NCI-H2196 treated with DMSO at 0.1 percent for 48 hours (cell line): ENCODE data around the gene MAP2K5.

Experiments used
- DNase-seq: peaks from one replicate; lab custom pipeline; 2025; ENCODE audit not compliant: unreplicated experiment; lab: John Stamatoyannopoulos, UW

Gene MAP2K5

DNA sequence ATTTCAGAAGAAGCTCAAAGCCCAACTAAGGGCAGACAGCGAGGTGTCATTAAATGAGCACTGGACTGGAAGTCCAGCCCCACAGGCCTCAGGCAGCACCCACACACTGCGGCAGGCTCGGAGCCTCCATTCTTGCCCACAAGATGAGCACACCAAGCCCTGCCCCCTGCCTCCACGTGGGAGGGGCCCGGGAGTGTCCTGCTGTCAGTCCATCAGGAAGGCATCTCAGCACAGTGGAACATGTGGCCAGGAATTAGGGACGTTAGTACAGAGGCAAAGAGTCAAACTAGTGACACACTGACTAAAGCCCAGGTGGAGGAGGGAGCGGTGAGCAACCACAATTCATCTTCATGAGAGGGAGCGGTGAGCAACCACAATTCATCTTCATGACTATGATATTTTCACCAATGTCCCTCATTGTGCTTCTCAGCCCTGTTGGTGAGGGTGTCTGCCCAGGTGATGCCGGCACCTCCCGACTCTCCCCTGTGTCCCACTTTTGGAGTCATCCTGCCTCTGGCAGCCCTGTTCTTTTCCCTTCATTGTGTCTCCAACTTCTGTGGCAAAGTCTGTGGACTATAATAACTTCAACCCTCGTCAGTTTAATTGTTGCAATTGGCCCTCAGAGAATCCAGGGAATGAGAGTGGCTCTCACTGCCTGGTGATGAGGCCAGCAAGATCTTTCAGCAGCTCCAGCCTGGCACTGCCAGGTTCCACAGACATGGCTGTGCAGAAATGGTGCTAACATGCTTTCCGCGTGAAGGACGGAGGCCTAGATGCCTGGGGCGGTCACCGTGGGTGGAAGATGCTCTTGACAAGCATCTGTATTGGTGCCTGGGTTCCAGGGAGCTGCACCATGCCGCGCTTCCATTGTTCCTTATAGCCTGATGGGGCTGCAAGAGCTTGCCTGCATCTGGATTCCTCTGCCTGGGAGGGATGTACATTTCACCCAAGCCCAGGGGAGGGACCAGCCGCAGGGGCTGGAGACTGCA is 259.7 kb downstream of the MAP2K5 start:
- DNase-seq: no peak

GRCh38 chr15:67803299-67803698 is 260.8 kb downstream of the MAP2K5 start:
- no peak for DNase-seq

DNA sequence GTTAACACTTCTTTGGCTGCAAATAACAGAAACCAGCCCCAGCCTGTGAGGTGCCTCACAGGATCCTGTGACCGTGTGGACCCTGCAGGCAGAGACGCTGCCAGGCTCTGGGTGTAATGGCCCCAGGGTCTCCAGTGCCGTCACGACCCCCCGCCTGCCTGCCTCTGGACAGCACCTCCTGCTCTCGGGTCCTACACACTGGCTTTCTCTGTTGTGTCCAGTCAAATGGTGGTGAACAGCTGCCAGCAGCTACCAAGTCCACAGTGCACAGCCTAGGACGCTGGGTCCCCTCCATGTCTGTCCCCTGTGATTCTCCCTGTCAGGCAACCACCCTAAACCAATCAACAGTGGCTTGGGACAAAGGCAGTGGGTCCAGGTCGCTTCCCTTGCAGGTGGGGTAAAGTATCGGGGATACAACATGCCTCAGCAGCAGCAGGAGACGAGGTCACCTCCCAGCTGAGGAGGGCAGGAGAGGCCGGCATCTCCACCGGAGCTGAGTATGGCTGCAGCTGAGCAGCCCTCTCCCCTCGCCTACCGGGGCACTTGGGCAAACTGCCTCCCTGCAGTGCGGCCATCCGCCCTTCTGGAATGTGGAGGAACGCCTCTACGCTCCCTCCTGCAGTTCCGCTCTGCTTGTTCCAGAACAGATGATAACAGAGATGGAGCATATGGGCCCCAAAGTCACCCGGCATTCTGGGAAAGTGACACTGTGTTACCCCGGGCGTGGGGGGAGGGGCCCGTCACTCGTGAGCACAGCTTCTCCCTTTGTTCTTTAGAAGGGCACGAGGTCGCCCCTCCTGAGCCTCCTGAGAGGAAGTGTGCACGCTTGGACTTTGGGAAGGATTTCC is 261.7 kb downstream of the MAP2K5 start:
- no peak for DNase-seq

GRCh38 chr15:67805008-67805665 is 262.6 kb downstream of the MAP2K5 start:
- no peak for DNase-seq

DNA sequence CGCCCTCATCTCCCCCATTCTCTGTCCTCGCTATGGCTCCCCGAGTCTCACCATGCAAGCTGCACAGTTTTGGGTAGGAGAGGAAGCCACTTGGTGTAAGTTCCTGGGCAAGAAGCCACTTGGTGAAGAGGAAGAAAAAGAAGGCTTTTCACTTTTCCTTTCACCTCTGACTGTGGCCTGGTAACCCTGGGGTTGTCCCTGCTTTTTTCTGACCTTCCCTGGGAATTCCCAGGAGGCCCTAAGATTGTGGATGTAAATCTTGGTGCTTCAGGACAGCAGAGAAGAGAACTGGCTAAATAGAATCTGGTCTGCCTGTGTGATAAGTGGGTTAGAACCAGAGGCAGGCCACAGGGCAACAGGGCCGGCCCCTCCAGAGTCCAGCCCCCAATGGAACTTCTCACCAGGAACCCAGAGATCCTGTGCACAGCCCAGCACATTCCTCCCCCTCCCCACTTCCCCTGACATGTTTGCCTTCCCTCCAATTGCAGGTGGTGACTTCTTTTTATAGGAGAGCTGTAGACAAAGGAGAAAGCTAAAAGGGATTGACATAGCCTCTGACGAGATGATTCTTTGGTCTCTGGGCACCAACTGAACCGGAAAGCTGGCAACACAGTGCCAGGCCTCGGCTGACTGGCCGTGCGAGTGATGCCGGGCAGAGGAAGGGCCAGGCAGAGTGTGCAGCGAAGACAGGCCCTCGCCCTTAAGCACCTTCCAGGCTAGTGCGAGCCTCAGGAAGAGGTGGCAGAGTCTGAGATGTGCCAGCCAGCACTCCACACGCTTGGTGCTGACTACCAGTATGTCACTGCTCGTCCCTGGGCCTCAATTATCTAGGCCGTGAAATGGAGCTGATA is 263.4 kb downstream of the MAP2K5 start:
- peak; percentile 8 for DNase-seq

DNA sequence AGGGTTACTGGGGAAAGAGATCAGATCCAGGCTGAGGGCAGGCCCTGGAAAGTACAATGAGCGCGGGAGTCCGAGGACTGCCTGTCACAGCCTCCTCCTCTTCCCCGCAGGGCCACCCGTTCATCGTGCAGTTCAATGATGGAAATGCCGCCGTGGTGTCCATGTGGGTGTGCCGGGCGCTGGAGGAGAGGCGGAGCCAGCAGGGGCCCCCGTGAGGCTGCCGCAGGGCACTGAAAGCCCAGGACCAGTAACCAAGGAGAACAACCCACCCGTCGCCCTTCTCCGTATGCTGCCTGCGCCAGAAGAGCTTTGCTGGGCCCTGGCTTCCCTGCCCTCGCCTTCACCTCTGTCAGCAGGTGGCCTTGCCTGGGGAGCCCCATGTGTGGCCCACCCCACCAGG is 264.0 kb downstream of the MAP2K5 start:
- DNase-seq: no peak

DNA sequence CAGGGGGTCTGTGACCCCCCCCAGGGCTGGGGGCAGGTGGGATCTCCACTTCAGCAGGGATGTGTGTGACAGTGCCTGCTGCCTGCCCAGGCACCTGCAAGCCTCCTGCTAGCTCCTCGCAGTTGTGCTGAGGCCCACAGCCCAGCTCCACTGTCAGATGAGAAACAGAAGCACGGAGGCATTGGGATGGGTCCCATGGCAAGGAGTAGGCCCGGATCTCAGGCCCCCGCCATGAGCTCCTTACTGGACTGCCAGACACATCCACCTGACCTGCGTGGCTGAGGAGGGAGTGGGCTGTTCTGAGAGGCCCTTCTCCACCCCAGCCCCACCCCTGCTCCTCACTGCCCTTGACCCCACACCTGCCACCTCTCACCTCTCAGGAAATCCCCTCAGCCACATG is 264.6 kb downstream of the MAP2K5 start:
- no peak for DNase-seq

- no peak for DNase-seq
These were observed 265.3 kb downstream of the MAP2K5 start for GRCh38 chr15:67807836-67808235.

DNA sequence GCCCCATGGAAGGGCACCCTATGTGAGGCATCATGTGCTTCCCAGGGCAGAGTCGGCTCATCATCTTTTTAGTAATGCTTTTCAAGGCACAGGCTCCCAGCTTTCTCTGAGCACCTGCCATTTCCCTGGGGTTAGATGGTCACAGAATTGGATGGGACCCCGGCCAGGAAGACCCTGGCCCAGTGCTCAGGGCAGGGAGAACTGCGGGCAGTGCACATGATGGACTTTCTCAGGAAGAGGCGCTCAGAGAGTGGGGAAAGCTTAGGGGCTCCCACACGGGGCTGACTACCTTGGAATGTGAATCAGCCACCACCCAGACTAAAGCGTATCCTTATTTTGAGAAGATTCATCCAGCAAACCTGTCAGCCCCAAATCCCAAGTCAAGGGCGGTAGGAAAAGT is 266.3 kb downstream of the MAP2K5 start:
- DNase-seq: no peak

DNA sequence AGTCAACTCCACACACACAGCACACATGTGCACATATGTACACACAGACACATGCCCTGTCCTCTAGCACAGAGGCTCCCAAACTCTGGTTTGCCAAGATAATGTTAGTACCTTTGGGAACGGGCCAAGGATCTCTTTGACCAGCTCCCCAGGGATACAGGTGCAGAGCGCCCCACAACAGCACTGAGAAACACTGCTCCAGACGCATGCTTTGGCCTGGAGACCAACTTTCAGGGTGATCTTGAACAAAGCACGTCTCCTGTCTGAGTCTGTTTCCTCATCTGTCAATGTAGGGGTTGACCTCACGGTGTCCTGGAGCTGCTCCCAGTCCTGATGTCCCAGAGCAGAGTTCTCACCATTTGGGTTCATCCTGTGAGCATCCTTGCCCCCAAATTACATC is 266.9 kb downstream of the MAP2K5 start:
- DNase-seq: no peak

DNA sequence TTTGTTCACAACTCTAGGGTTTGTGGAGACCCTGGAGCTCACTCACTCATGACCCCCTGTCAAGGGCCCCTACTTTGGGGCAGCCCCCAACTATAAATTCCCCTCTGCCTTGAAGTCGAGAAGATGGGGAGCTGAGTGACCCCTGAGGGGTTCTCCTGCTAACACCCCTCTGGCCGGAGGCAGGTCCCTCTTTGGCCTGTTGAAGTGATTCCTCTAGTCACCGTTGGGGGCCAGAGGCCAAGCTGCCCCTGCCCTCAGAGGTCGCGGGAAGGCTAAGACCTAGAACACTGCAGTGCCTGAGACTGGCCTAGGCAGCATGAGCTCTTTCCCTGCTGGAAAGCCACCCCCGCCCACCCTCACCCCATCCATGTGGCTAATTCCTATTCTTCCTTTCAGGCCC is 267.4 kb downstream of the MAP2K5 start:
- no peak for DNase-seq

DNA sequence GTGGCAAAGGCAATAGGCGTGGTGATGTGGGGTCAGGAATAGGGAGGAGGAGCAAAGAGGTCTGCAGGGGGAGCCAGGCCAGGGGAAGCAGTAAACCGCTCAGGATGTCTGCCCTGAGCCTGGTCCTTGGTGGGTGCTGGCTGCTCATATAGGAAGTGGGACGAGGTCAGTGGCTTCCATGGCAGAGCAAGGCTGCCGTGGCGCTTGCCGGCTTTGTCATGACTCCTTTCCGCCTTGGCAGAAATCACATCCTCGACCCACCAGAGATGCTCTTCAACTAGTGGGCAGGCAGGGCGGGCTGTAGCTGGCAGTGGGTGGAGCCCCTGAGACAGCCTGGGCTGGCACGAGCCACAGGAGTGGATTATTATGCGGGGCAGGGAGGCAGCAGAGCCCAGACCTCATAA is 269.7 kb downstream of the MAP2K5 start:
- no peak for DNase-seq

- DNase-seq: no peak
These were observed 270.7 kb downstream of the MAP2K5 start for GRCh38 chr15:67813104-67813634.

DNA sequence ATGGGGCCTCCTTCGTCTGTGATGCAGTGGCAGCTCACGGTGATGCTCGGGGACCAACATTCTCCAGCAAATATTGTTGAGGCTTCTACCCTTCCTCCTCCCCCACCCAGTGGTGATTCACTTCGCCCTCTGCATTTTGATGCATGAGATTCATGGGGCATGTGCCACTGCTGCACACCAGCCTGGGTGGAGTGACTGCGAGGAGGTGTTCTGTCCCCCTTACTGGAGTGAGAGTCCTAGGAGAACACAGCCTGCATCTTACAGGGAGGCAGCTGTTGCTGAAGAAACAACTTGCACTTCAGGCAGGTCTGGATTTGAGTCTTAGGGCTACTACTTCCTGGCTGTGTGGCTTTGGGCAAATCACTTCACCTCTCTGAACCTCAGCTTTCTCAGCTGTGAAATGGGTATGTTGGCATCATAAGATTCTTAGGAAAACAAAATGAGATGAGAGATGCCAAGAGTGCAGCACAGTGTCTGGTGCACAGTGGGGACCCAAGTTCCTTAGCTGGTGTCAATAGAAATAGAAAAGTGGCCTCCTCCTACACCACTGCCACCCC is 272.6 kb downstream of the MAP2K5 start:
- no peak for DNase-seq

DNA sequence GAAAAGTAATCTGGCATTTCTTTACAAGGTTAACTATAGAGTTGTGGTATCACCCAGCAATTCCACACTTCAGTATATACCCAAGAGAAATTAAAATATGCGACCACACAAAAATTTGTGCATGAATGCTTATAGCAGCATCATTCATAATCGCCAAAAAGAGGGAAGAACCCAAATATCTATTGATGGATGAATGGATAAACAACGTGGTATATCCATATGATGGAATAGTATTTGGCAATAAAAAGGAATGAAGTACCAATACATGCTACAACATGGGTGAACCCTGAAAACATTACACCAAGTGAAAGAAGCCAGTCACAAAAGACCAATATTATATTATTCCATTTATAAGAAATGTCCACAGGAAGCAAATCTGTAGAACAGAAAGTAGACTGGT is 274.2 kb downstream of the MAP2K5 start:
- no peak for DNase-seq

- no peak for DNase-seq
These were observed 276.0 kb downstream of the MAP2K5 start for GRCh38 chr15:67818464-67818863.

DNA sequence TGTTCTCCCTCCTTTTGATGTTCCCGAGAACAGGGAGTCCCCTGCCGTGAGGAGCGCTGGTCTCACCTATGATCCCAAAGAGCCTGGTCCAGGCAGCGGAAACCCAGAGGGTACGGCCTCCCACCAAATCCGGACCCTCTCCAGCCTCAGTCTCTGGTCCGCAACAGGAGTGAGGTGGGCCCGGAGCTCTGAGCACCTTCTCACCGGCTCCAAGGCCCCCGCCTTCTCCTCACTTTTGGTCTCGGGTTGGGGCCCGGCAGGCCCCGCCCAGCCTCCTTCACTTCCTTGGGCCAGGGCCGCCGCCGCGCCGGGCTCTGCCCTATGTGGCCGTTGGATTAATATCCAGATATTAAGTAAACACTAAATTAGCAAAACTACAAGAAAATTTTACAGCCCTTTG is 277.1 kb downstream of the MAP2K5 start:
- DNase-seq: no peak

GRCh38 chr15:67820122-67820991 is 277.9 kb downstream of the MAP2K5 start:
- no peak for DNase-seq
